SK-N-SH (cell line): ENCODE data around the gene DSCAML1. TPM values are rescaled to one million over a fixed set of nuclear protein-coding genes. Genes with fewer than 3 reads are reported as not detected.

ENCODE experiments used
- CTCF ChIA-PET: fragments of 300-600, 350-600 bp; formaldehyde crosslinking; extraction: SDS; loops from one replicate; lab custom pipeline; 2021; lab: Yijun Ruan, JAX
- POLR2A ChIA-PET: fragments of 350-600 bp; sonication (Branson Sonifier 250); formaldehyde crosslinking; extraction: SDS; loops from one replicate; lab custom pipeline; 2020; ENCODE audit warnings: antibody characterized with exemption, inconsistent platforms; lab: Yijun Ruan, JAX
- DNase-seq: peaks from one replicate; pipeline ENCODE4 v3.0.0; 2012
- H2AFZ ChIP-seq: fragments of 200-600 bp; sonication (generic); 2 replicates; pipeline ENCODE4 v1.8.1; 2016; ENCODE audit warnings: antibody characterized with exemption, mild to moderate bottlenecking, low read depth
- H3F3A ChIP-seq: fragments of 200-600 bp; sonication (generic); replicated peaks from 2 replicates; pipeline ENCODE3; 2016; ENCODE audit warnings: antibody characterized with exemption, mild to moderate bottlenecking; ENCODE audit not compliant: insufficient read depth
- H3K27ac ChIP-seq, 2 experiments: fragments of 200-500 bp in 1 of 2; fragments of 200-600 bp in 1 of 2; sonication (Bioruptor generic) in 1 of 2; sonication (generic), shearing (Covaris generic) in 1 of 2; 2 replicates each; pipeline versions ENCODE4 v1.5.1 to v1.6.1; 2014 to 2016; ENCODE audit warnings: low read depth in 2 of 2, inconsistent platforms in 1 of 2, low read length in 1 of 2, mild to moderate bottlenecking in 1 of 2, mixed read lengths in 1 of 2
- H3K27me3 ChIP-seq: fragments of 200-600 bp; sonication (generic), shearing (Covaris generic); 2 replicates; pipeline ENCODE4 v1.6.1; 2016; ENCODE audit warnings: mixed run types; ENCODE audit not compliant: insufficient read depth
- H3K36me3 ChIP-seq, 2 experiments: fragments of 200-500 bp in 1 of 2; fragments of 200-600 bp in 1 of 2; sonication (Bioruptor generic) in 1 of 2; sonication (generic) in 1 of 2; replicated peaks in 1 of 2; 2 replicates each; pipeline versions ENCODE3 to v1.5.1; 2014 to 2016; ENCODE audit warnings: low read length in 1 of 2, mild to moderate bottlenecking in 1 of 2; ENCODE audit not compliant: insufficient read depth in 2 of 2, control insufficient read depth in 1 of 2
- H3K4me1 ChIP-seq, 2 experiments: fragments of 200-500 bp in 1 of 2; fragments of 200-600 bp in 1 of 2; sonication (Bioruptor generic) in 1 of 2; sonication (generic), shearing (Covaris generic) in 1 of 2; 2 replicates each; pipeline versions ENCODE4 v1.5.1 to v1.6.1; 2014 to 2016; ENCODE audit warnings: low read depth in 1 of 2, low read length in 1 of 2, mixed run types in 1 of 2; ENCODE audit not compliant: insufficient read depth in 2 of 2, control insufficient read depth in 1 of 2
- H3K4me2 ChIP-seq: fragments of 200-600 bp; sonication (generic), shearing (Covaris generic); 2 replicates; pipeline ENCODE4 v1.6.1; 2017; ENCODE audit warnings: mixed run types
- H3K4me3 ChIP-seq, 2 experiments: fragments of 200-500 bp in 1 of 2; fragments of 200-600 bp in 1 of 2; sonication (Bioruptor generic) in 1 of 2; sonication (generic), shearing (Covaris generic) in 1 of 2; 2 replicates each; pipeline versions ENCODE4 v1.5.1 to v1.8.1; 2014 to 2016; ENCODE audit warnings: low read depth in 2 of 2, inconsistent platforms in 1 of 2, low read length in 1 of 2, mild to moderate bottlenecking in 1 of 2, mixed read lengths in 1 of 2, moderate library complexity in 1 of 2
- H3K79me2 ChIP-seq: fragments of 200-600 bp; sonication (generic); 2 replicates; pipeline ENCODE4 v1.8.1; 2017; ENCODE audit warnings: mild to moderate bottlenecking; ENCODE audit not compliant: insufficient read depth
- H3K9ac ChIP-seq: fragments of 200-600 bp; sonication (generic); 2 replicates; pipeline ENCODE4 v1.6.1; 2017; ENCODE audit warnings: mixed run types
- H3K9me2 ChIP-seq: fragments of 200-600 bp; sonication (generic); 2 replicates; pipeline ENCODE4 v1.6.1; 2017; ENCODE audit warnings: mixed run types
- H3K9me3 ChIP-seq: fragments of 200-600 bp; sonication (generic); 2 replicates; pipeline ENCODE4 v1.6.1; 2017; ENCODE audit warnings: mixed run types, mild to moderate bottlenecking, moderate library complexity
- H4K20me1 ChIP-seq: fragments of 200-600 bp; sonication (generic); 2 replicates; pipeline ENCODE4 v1.6.1; 2017; ENCODE audit warnings: mild to moderate bottlenecking, mixed run types; ENCODE audit not compliant: insufficient read depth
- CTCF ChIP-seq: fragments of 200-600 bp; sonication (generic); IDR thresholded peaks from 2 replicates; pipeline ENCODE4 v1.6.1; 2017; ENCODE audit warnings: antibody characterized with exemption, mild to moderate bottlenecking, moderate library complexity
- EP300 ChIP-seq, 2 experiments: IDR thresholded peaks; 2 replicates each; pipeline versions ENCODE4 v1.4.0 to v1.6.1; 2012; ENCODE audit warnings: borderline replicate concordance in 1 of 2, low read depth in 1 of 2, low read length in 1 of 2
- EZH2phosphoT487 ChIP-seq: fragments of 200-600 bp; sonication (generic); IDR thresholded peaks from 2 replicates; pipeline ENCODE4 v1.6.1; 2017; ENCODE audit warnings: low read depth, mixed run types, mild to moderate bottlenecking, antibody characterized with exemption, moderate library complexity, borderline replicate concordance
- FOSL2 ChIP-seq: IDR thresholded peaks from 2 replicates; pipeline ENCODE4 v1.4.0; 2012; ENCODE audit warnings: low read depth, mild to moderate bottlenecking, moderate library complexity, borderline replicate concordance
- FOXJ3 ChIP-seq: sonication (generic); formaldehyde crosslinking; IDR thresholded peaks from 2 replicates; pipeline ENCODE4 v1.5.1; 2020; ENCODE audit warnings: mild to moderate bottlenecking, missing genetic modification reagents
- GABPA ChIP-seq: IDR thresholded peaks from 2 replicates; pipeline ENCODE4 v1.4.0; 2012; ENCODE audit warnings: low read depth, mild to moderate bottlenecking
- GATA2 ChIP-seq: sonication (generic); formaldehyde crosslinking; IDR thresholded peaks from 2 replicates; pipeline ENCODE4 v1.5.0; 2020; ENCODE audit warnings: mild to moderate bottlenecking, missing genetic modification reagents
- IRF3 ChIP-seq: fragments of 150-350 bp; IDR thresholded peaks from 2 replicates; pipeline ENCODE4 v1.6.1; 2016; ENCODE audit warnings: mild to moderate bottlenecking, low read depth, low read length
- MAX ChIP-seq: IDR thresholded peaks from 2 replicates; pipeline ENCODE4 v1.4.0; 2012; ENCODE audit warnings: low read depth
- MEF2A ChIP-seq: IDR thresholded peaks from 2 replicates; pipeline ENCODE4 v1.4.0; 2012; ENCODE audit warnings: low read depth, borderline replicate concordance
- MXI1 ChIP-seq: IDR thresholded peaks from 2 replicates; pipeline ENCODE4 v1.6.1; 2012; ENCODE audit warnings: mild to moderate bottlenecking, low read depth, low read length, improper control_type of control experiment
- NRF1 ChIP-seq: IDR thresholded peaks from 2 replicates; pipeline ENCODE4 v1.6.1; 2012; ENCODE audit warnings: low read depth, mild to moderate bottlenecking, low read length
- PBX3 ChIP-seq: IDR thresholded peaks from 2 replicates; pipeline ENCODE4; 2012
- RAD21 ChIP-seq: IDR thresholded peaks from 2 replicates; pipeline ENCODE4 v1.6.1; 2012; ENCODE audit warnings: mild to moderate bottlenecking, low read length
- RCOR1 ChIP-seq: fragments of 150-350 bp; IDR thresholded peaks from 2 replicates; pipeline ENCODE4 v1.6.1; 2017; ENCODE audit warnings: antibody characterized with exemption, low read length
- TAF1 ChIP-seq: IDR thresholded peaks from 2 replicates; pipeline ENCODE4 v1.6.1; 2012; ENCODE audit warnings: low read depth, mild to moderate bottlenecking, low read length, moderate library complexity, borderline replicate concordance
- TCF12 ChIP-seq: IDR thresholded peaks from 2 replicates; pipeline ENCODE4 v1.4.0; 2012
- TEAD4 ChIP-seq: IDR thresholded peaks from 2 replicates; pipeline ENCODE4 v1.4.0; 2012; ENCODE audit warnings: mild to moderate bottlenecking, borderline replicate concordance; ENCODE audit not compliant: insufficient read depth
- USF2 ChIP-seq: fragments of 150-350 bp; IDR thresholded peaks from 2 replicates; pipeline ENCODE4 v1.6.1; 2017; ENCODE audit warnings: antibody characterized with exemption, low read length, low read depth, borderline replicate concordance
- WGBS: methylation state at CpG from one replicate; pipeline ENCODE4 v1.1.6; 2017; ENCODE audit warnings: low lambda C conversion rate; 5-methylcytosine and 5-hydroxymethylcytosine counted together
- polyA plus RNA-seq, 3 experiments: library from polyadenylated mRNA; depleted of rRNA; stranded (reverse); fragments of >200 nt; gene quantifications; 2 replicates each; pipeline ENCODE4 v1.2.3, GENCODE V29; 2012

Gene DSCAML1
- polyA plus RNA-seq, 1 of the 3 experiments (the other 2 are of a cell fraction) = not detected

- Histone ChIP-seq H3F3A (no peaks in the 10 kb centered on the region), H3K9me3 (no peaks in the 10 kb centered on the region), H3K9ac (no peak overlapping the region), H3K4me3 (no peak overlapping the region), H3K4me2 (no peak overlapping the region), H3K79me2 (no peaks in the 10 kb centered on the region), H3K27ac (no peak overlapping the region), H3K27me3 (no peaks in the 10 kb centered on the region), H3K36me3 (no peaks in the 10 kb centered on the region), H2AFZ (no peak overlapping the region), H4K20me1 (no peaks in the 10 kb centered on the region), H3K4me1 (peaks cover 0 to 10% of the 10 kb centered on the region in 2 experiments; a peak in 1 of 4 replicates), H3K9me2 (no peaks in the 10 kb centered on the region)
- TF ChIP-seq EP300 (IDR thresholded peaks at IDR 0.05; ENCODE audit: borderline replicate concordance in 1 of 2, low read depth in 1 of 2, low read length in 1 of 2) = no peak
- TF ChIP-seq IRF3 = no peak
- no peak for TF ChIP-seq GABPA
- no peak for TF ChIP-seq EZH2phosphoT487
- TF ChIP-seq FOXJ3 (CRISPR knock-in tag) = no peak
- no peak for TF ChIP-seq MXI1
- TF ChIP-seq TEAD4 = no peak
- TF ChIP-seq USF2 = no peak
- no peak for TF ChIP-seq NRF1
- TF ChIP-seq TCF12 = no peak
- no peak for TF ChIP-seq RCOR1
- TF ChIP-seq GATA2 = no peak
- TF ChIP-seq RAD21 = no peak
- no peak for TF ChIP-seq PBX3
- no peak for TF ChIP-seq MEF2A
- no peak for TF ChIP-seq CTCF
- TF ChIP-seq TAF1 = no peak
- no peak for TF ChIP-seq MAX
- TF ChIP-seq FOSL2 = no peak
- WGBS = 74% methylated on average over 21 of the region's 32 CpGs
- ChIA-PET POLR2A (no interaction called here), CTCF (interaction anchor here (1.2 to 16.8 kb wide), 6 partner anchors 8 to 625 kb away, joined by 3 to 449 read pairs (median 98); partner anchors contain the start of genes DSCAML1 and FXYD2)
- no peak for DNase-seq
Measured at GRCh38 chr11:117428186-117428855, 368.7 kb downstream of the DSCAML1 start.
